GM12875 (cell line): ENCODE data around the gene PLET1.

ENCODE experiments used
- H3K4me3 ChIP-seq: one replicate; pipeline ENCODE4 v1.5.1; 2011; ENCODE audit warnings: low read depth, low read length, control low read depth
- TF ChIP-seq, protein P1 (sequence below): IDR thresholded peaks from 2 replicates; pipeline ENCODE4 v1.5.1; 2011; ENCODE audit warnings: low read depth, mild to moderate bottlenecking, control low read depth, inconsistent platforms, low read length, moderate library complexity, borderline replicate concordance; ENCODE audit not compliant: insufficient read depth

Gene PLET1

DNA sequence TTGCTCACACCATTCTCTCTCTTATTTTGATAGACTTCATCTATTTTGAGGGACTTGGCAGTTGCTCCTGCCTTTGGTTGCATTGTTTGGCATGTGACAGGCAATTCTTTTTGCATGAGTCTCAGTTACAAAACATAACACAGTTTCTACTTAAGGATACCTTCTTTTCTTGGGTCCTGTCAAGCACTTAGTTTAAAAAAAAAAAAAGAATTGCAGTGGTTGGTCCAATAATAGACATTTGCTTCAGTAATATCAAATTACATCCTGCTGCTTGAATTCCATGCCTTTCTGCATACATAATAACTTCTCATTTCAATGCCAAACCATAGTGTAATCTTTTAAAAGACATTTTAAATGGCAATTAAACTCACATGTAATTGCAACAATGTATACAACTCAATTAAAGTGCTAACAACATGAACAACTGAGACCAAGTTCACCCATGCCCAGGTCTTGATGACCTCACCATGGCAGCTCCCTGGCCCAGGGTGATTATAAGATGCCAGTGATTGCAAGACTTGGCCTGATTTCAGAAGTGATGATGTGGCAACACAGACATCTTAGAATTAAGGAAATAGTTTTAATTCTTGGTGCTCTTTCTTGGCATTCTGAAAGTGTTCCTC is 32.2 kb upstream of the PLET1 start:
- no peak overlapping the region for H3K4me3 ChIP-seq
- TF ChIP-seq, protein P1, sequence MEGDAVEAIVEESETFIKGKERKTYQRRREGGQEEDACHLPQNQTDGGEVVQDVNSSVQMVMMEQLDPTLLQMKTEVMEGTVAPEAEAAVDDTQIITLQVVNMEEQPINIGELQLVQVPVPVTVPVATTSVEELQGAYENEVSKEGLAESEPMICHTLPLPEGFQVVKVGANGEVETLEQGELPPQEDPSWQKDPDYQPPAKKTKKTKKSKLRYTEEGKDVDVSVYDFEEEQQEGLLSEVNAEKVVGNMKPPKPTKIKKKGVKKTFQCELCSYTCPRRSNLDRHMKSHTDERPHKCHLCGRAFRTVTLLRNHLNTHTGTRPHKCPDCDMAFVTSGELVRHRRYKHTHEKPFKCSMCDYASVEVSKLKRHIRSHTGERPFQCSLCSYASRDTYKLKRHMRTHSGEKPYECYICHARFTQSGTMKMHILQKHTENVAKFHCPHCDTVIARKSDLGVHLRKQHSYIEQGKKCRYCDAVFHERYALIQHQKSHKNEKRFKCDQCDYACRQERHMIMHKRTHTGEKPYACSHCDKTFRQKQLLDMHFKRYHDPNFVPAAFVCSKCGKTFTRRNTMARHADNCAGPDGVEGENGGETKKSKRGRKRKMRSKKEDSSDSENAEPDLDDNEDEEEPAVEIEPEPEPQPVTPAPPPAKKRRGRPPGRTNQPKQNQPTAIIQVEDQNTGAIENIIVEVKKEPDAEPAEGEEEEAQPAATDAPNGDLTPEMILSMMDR = no peak

- TF ChIP-seq, protein P1 = no peak
- no peak overlapping the region for H3K4me3 ChIP-seq
Measured at GRCh38 chr11:112292188-112292587, 31.5 kb upstream of the PLET1 start.

GRCh38 chr11:112291191-112291590 is 30.5 kb upstream of the PLET1 start:
- no peak overlapping the region for H3K4me3 ChIP-seq
- TF ChIP-seq, protein P1 = no peak

GRCh38 chr11:112290493-112290850 is 29.8 kb upstream of the PLET1 start:
- no peak overlapping the region for H3K4me3 ChIP-seq
- TF ChIP-seq, protein P1 = no peak

DNA sequence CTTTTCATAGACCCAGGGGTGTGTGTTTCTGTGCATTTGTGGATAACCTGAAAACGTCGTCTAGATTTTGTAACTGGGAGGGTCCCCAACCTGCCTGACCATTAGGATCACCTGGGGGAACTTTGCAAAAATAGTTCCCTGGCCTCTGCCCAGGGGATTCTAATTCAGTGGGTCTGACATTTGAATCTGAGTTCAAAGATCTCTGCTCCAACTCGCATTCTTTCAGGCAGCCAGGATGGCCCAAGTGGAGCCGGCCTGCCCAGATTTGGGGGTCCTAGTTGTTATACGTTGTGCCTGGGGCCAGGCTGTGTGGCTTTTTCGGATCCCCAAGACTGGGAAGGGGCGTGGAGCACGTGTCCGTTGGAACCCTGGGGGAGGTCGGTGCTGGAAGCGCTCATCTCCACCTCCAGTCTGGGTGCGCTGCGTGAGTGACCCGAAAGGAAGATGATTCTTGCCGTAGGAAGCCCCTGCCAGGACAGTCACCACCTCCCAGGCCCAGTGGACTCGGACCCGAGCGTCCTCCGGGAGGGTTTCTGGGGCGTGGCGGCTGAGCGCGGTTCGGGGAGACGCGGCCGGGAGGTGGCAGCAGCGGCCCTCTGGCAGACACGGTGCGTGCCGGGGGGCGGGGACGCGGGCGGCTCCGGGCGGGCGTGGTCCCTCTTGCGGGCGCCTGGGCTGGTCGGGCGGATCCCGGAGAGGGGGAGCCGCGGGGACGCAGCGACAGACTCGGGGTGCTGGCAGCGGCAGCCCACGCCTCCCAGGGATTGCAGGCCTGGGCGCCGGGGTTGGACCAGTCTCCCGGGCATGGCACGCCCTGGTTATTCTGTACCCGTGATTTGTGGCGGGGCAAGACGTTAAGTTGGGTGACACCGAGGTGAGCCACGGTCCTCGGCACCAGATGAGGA is 29.2 kb upstream of the PLET1 start:
- H3K4me3 ChIP-seq = peak overlapping the region; percentile 39
- TF ChIP-seq, protein P1 = peak; percentile 87

DNA sequence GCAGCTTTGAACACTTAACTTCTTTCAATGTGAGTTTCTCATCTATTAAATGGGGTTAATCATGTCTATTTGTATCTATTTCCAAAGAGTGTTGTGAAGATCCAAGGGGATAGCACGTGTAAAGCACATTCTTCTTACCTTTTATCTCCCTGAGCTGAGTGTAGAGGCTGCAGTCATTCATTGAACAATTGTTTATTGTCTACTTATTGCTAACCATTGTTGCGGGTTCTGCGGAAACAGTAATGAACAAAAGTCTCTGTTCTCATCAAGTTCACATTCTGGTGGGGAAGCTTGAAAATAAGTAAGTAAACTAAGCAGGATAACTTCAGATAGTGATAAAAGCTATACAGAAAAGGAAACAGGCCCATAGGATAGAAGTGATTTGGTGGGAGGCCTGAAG is 27.4 kb upstream of the PLET1 start:
- H3K4me3 ChIP-seq = no peak overlapping the region
- TF ChIP-seq, protein P1 = no peak
